Ascending aorta (tissue), 2 donors: Measurements from ENCODE around the gene GNAI2. TPM values are rescaled to one million over a fixed set of nuclear protein-coding genes. Genes with fewer than 3 reads are reported as not detected.

Source experiments
- DNase-seq, 2 donors: peaks; one replicate each; pipeline ENCODE4 v3.0.0-alpha.2; 2019; ENCODE audit warnings: low spot score in 2 of 2
- H3K27ac ChIP-seq, 2 donors: fragments of 200-600 bp; sonication (generic); one replicate each; pipeline ENCODE4 v1.5.1; 2016 to 2017; ENCODE audit warnings: mild to moderate bottlenecking in 1 of 2
- H3K27me3 ChIP-seq: fragments of 200-600 bp; sonication (generic); one replicate; pipeline ENCODE4 v1.5.1; 2017
- H3K36me3 ChIP-seq, 2 donors: fragments of 200-600 bp; sonication (generic); one replicate each; pipeline ENCODE4 v1.5.1; 2016
- H3K4me1 ChIP-seq, 2 donors: fragments of 200-600 bp; sonication (generic); one replicate each; pipeline ENCODE4 v1.5.1; 2016 to 2017; ENCODE audit warnings: mild to moderate bottlenecking in 1 of 2
- H3K4me3 ChIP-seq, 2 donors: fragments of 200-600 bp; sonication (generic); one replicate each; pipeline ENCODE4 v1.5.1; 2016 to 2017; ENCODE audit warnings: mild to moderate bottlenecking in 1 of 2
- H3K9me3 ChIP-seq, 2 donors: fragments of 200-600 bp; sonication (generic); one replicate each; pipeline ENCODE4 v1.5.1; 2016
- intact Hi-C: fragments of 100-400 bp; cut with DNase I; formaldehyde crosslinking; loops from one replicate; pipeline ENCODE4 v1.15.1; 2023
- total RNA-seq: library from RNA; depleted of rRNA; stranded (reverse); fragments of >200 nt; gene quantifications from one replicate; pipeline ENCODE4 v1.1.0, GENCODE V29; 2016
- TF ChIP-seq, protein P1 (sequence below), 3 experiments: fragments of 200-600 bp in 2 of 3; fragments of 450-650 bp in 1 of 3; sonication (generic) in 2 of 3; IDR thresholded peaks; one replicate each; pipeline ENCODE4 v1.5.1; 2016 to 2019; ENCODE audit warnings: antibody characterized with exemption in 3 of 3, mild to moderate bottlenecking in 1 of 3, moderate library complexity in 1 of 3

Gene GNAI2
- total RNA-seq, 1 donor from 2014 or later, result 283 TPM

DNA sequence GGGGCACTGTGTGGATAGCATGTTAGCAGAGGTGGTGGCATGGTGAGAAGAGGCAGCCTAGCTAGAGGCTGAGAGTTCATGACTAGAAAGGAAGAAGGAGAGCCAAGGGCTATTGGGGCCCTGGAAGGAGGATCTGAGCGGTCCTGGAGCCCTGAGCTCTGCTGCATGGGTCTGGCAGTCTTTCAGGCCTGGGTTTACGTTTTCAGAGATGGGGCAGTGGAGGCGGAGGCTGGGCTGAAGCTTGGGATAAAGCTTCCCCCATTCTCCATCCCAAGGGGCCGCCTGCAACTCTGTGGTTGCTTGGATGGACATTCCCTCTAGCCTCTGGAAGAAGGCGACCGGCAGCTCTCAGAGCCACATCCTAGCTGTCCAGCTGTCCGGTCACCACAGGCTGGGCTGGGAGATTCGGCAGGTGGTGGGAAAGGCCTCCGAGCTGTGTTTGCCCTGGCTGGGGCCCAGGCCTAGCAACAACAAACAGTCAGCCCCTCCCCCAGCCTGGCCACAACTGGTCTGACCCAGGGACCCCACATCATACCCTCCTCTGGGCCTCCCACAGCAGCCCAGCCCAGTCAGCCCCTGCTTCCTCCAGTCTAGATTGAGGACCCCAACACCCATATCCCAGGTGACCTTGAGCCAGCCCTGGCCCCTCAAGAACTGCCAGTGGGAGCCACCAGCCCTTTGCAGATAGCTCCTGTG, 32.7 kb upstream of the GNAI2 start:
- intact Hi-C loops, result no loop called here
- Histone ChIP-seq H3K27ac (no peak overlapping the region), H3K27me3 (no peaks in the 10 kb centered on the region), H3K36me3 (no peaks in the 10 kb centered on the region), H3K4me3 (no peak overlapping the region), H3K9me3 (no peaks in the 10 kb centered on the region), H3K4me1 (peaks cover 12 to 15% of the 10 kb centered on the region in 2 donors)
- TF ChIP-seq, protein P1, sequence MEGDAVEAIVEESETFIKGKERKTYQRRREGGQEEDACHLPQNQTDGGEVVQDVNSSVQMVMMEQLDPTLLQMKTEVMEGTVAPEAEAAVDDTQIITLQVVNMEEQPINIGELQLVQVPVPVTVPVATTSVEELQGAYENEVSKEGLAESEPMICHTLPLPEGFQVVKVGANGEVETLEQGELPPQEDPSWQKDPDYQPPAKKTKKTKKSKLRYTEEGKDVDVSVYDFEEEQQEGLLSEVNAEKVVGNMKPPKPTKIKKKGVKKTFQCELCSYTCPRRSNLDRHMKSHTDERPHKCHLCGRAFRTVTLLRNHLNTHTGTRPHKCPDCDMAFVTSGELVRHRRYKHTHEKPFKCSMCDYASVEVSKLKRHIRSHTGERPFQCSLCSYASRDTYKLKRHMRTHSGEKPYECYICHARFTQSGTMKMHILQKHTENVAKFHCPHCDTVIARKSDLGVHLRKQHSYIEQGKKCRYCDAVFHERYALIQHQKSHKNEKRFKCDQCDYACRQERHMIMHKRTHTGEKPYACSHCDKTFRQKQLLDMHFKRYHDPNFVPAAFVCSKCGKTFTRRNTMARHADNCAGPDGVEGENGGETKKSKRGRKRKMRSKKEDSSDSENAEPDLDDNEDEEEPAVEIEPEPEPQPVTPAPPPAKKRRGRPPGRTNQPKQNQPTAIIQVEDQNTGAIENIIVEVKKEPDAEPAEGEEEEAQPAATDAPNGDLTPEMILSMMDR (IDR thresholded peaks at IDR 0.05), result no peak
- no peak for DNase-seq

DNA sequence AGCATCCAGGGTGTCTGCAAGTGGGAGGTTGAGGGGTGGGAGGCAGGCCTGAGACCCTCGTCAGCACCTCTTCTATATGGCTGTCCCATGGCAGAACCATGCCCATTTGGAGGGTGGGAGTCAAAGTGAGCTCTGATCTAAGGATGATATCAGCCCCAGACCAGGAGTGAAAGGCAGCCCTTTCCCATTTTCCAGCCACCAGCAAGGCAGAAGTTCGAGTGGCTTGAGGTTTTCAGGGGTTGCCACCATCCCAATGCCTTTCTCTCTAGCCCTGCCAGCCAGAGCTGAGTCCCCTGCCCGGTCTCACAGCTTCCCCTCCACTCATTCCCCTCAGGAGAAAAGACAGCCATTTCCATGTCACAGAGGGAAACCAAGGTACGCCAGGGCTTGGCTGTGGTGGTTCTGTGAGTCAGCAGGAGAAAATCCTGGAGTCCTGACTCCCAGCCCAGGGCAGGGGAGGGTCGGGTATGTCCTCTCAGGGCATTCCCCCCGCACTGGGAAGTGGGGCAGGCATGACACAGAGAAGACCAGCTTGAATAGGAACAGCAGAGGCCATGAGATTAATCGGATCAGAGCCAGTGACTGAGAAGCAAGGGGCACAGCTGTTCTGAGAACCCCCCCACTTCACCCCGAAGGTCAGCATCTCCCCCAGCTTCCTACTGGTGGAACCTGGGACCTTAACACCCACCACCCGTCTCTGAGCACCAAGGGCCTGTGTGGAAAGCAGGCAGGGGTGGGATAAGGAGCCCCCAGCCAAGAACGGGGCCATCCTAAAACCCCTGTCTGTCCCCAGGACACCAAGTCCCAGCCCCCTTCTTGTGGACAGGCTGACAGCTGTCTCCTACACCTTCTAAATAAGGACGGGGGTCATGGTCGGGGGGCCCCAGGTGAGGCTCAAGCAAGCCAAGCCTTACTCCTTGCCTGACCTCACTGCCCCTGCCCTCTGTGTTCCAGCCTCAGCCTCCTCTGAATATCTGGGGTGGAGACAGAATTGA, 31.9 kb upstream of the GNAI2 start:
- Histone ChIP-seq H3K27ac (no peak overlapping the region), H3K4me1 (peaks cover 12 to 15% of the 10 kb centered on the region in 2 donors), H3K36me3 (no peaks in the 10 kb centered on the region), H3K9me3 (no peaks in the 10 kb centered on the region), H3K4me3 (no peak overlapping the region), H3K27me3 (no peaks in the 10 kb centered on the region)
- intact Hi-C loops, result no loop called here
- no peak for DNase-seq
- TF ChIP-seq, protein P1 (IDR thresholded peaks at IDR 0.05), result no peak

DNA sequence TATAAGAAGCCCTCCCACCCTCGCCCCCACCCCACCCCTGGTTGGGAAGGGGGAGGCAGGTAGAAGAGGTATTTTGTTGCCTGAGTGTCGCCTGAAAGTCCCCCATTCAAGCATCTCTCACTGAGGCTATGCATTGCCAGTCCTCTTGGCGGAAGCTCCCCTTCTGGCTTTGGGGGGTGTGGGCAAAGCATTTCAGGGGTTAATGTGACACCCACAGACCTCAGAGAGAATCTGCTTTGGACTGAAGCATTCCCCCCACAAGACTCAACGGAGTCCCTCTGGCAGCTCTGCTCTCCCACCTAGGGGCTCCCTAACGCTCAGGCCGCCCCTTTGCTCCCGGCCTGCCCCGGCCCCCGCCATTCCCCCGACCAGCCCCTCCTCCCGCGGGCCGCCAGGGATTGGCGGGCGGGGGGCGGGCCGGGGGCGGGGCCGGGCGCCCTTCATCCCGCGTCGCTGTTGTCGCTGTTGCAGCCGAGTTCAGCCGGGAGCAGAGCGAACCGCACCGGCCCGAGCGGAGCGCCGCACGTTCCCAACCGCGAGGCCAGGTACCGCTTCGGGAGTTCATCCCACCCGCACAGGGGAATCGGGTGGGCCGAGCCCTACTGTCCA, 31.1 kb upstream of the GNAI2 start, which contains the start of gene SLC38A3:
Gene SLC38A3 (plus strand): TSS at position 468 of the 609 bp plus-strand sequence. CDS start 8,929 bp downstream, outside the sequence.
- Histone ChIP-seq H3K4me3 (peak within 1 kb of the TSS; percentile 55 to 72), H3K4me1 (peaks cover 12 to 15% of the 10 kb centered on the region in 2 donors), H3K27me3 (no peaks in the 10 kb centered on the region), H3K27ac (no peak within 1 kb of the TSS), H3K36me3 (no peaks in the 10 kb centered on the region), H3K9me3 (no peaks in the 10 kb centered on the region)
- no peak for DNase-seq
- TF ChIP-seq, protein P1 (IDR thresholded peaks at IDR 0.05), result no peak
- intact Hi-C loops, result no loop called here

DNA sequence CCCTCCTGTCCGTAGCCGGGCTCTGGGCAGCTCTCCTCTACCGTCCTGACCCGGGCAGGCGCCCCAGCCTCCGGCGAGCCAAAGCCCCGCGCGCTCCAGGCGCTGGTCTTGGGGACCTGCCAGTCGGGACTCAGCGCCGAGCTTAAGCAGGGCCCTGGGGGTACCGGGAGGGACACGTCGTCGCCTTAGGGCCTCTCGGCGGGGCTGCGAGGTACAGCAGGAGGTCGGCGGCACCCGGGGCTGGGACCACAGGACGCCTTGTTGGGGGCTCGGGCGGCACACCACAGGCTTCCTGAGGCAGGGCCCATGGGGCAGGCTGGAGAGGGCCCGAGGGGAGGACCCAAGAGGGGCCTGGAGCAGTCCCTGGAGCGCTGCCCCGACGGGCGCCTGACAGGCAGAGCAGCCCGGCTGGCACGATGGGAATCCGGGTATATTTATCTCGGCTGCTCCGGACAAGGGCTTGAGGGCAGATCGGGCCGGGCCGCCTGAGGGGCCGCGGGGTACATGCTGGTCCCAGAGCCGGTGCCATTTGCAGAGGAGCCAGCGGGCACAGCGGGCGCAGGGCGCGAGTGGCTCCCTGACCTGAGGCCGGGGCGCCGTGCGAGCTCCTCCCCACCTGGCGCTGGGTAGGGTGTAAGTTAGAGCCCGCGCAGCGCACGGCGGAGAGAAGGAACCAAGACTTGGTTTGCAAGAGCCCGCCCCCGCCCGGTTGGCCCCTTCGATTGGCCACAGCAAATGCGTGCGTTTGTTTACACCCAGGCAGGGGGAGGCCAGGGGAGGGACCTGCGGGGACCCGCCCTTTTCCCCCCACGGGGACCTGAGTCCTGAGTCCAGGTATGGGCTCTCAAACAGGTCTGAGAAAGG, 30.4 kb upstream of the GNAI2 start:
- no peaks in the 10 kb centered on the region for H3K36me3 ChIP-seq
- H3K27ac ChIP-seq, result no peak overlapping the region

More for the DNA sequence above, 30.4 kb upstream of the GNAI2 start:
- TF ChIP-seq, protein P1 (IDR thresholded peaks at IDR 0.05), result no peak
- peak overlapping the region; percentile 55 to 72 for H3K4me3 ChIP-seq
- DNase-seq, result no peak
- no peaks in the 10 kb centered on the region for H3K27me3 ChIP-seq
- H3K9me3 ChIP-seq, result no peaks in the 10 kb centered on the region
- intact Hi-C loops, result no loop called here
- peaks cover 12 to 15% of the 10 kb centered on the region in 2 donors for H3K4me1 ChIP-seq
